D341Med (cell line): ENCODE measurements around the gene CCDC88C.

Experiments used
- DNase-seq: peaks from one replicate; pipeline ENCODE4 v3.0.0; 2012; ENCODE audit warnings: low spot score

CCDC88C gene

GRCh38 chr14:91291786-91292405, 125.7 kb downstream of the CCDC88C start:
- no peak for DNase-seq

DNA sequence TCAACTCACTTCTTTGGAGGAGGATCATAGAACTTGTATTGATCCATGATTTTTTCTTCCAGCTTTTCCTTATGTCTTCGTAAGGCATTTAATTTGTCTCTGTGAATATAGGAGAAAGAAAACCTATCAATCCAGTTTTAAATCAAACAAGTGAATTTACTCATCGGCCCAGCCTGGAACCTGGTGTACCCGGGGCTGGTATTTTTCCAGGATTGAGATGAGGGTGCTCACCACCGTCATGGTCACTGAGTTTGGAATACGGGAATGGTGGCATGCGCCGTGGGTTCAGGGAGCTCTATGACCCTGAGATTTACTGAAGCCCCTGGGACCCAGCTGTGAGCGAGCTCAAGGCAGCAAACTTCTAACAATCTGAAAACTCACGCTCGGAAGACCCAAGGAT, 126.6 kb downstream of the CCDC88C start:
- no peak for DNase-seq

DNA sequence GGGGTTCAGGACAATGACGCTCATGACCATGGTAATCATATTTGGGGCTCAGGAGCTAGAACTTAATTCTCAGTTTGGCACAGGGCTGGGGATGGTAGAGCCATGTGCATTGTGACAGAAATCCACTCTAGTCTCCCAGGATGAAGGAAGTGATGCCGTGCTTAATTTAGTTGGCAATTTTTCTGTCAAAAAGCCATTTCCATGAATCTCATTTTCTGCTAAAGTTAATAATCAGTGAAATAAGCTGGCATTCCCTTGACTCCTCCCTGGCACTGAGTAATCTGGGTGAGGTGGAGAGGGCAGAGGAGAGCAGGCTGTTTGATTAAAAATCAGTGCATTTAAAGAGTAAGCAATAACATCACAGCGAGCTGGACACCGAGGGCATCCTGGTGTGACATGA, 128.2 kb downstream of the CCDC88C start:
- no peak for DNase-seq

DNA sequence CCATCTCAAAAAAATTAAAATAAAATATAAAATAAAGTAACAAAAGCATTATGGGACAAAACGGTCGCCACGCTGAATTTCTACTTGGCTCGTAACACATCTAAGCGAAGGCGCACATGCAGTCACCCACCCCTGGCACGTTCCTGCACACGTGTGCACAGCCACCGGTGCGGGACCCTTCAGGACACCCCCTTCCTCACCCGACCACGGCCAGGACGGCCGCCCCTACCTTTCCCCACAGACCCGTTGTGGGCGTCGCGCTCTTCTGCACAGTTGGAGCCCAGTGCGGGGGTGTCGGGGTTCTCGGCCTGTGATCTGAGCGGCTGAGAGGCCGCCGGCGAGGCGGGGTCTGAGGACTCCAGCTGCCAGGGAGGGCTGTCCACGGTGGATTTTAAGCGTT, 128.7 kb downstream of the CCDC88C start:
- DNase-seq, result no peak

DNA sequence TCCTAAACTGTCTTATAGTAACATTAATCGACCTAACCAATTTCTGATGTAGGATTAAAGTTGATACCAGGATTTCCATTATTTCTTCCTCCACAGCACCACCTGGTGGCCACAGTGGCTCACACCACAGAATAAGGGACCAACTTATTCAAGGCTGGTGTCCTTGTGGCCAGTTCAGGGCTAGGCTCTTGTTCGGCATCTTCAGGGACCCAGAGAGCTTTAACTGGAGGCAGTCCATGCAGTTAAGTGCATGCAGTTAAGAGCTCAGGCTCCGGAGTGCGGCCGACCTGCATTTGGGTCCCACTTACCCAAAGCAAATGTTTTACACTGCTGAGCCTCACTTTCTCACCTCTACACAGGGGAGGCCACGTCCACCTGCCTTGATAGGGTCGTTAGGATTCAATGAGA, 131.1 kb downstream of the CCDC88C start:
- DNase-seq, result peak; percentile 83

GRCh38 chr14:91284791-91285548, 132.7 kb downstream of the CCDC88C start:
- no peak for DNase-seq

GRCh38 chr14:91284146-91284790, 133.4 kb downstream of the CCDC88C start:
- no peak for DNase-seq

GRCh38 chr14:91283666-91284065, 134.0 kb downstream of the CCDC88C start:
- no peak for DNase-seq

- no peak for DNase-seq
Observed at GRCh38 chr14:91282954-91283645, 134.5 kb downstream of the CCDC88C start.

DNA sequence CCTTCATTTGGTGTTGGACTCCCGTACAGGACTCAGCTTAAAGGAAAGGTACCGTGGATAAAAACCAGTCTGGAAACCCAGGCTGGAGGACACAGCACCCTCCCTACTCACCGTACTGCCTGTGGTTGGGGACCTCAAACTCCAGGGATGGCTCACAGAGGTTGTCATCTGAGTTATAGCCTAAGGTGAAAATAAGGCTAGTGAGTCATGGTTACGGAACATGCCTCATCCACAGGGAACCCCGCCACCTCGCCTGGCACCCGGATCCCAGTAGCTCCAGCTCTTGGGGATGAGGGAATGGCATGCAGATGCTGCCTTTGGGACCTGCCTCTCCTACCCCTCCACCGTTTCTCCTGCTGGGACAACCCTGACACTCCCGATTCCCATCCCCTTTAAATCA, 136.3 kb downstream of the CCDC88C start:
- no peak for DNase-seq

DNA sequence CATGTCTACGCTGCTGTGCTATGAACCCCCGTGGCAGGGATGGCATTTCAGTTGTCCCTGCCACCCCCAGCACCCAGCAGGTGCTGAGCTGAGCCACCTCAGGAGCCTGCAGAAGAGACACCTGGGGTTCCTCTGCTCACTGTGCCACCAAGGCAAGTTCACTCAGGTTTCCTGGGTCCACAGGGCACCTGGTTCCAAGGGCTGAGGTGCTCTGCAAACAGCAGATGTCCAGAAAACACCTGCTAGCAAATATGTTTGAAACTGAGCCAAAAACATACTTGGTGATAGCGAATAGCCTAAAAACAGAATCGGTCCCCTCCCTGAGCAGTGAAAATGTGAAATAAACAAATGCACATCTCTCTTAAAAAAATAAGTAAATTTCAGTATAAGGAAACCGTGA, 137.5 kb downstream of the CCDC88C start:
- no peak for DNase-seq

GRCh38 chr14:91279354-91279753, 138.3 kb downstream of the CCDC88C start:
- DNase-seq, result no peak

- no peak for DNase-seq
Observed at GRCh38 chr14:91278383-91278715, 139.3 kb downstream of the CCDC88C start.

- no peak for DNase-seq
Observed at GRCh38 chr14:91277546-91278382, 139.9 kb downstream of the CCDC88C start.

GRCh38 chr14:91274796-91275195, 142.8 kb downstream of the CCDC88C start:
- DNase-seq, result no peak

GRCh38 chr14:91273885-91274273, 143.7 kb downstream of the CCDC88C start:
- DNase-seq, result no peak

DNA sequence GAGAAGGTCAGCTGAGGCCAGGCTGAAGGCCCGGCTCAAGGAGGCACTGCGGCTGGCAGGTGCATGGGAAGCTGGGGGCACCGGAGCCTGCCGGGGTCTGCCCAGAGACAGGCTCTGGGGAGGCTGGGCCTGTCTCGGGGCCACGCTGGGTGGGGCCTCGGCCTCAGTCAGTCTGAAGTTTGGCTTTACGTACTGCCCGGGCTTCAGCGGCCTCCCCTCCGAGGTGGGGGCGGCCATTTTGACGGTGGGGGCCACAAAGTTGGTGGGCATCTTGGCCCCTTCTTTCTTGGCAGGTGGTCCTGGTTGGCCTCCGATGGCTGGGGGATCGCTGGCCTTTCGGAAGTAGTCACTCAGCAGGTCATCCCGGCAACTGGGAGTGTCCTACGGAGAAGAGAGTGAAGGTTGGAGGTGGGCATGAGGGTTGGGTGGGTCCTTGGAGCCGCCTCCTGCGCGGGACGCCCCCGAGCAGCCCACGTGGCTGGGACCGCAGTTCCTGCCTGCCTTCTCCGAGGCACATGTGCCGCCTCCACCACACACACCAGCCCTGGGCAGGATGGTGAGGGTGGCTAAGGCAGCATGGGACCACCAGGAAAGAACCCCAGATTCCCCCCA, 144.2 kb downstream of the CCDC88C start:
- DNase-seq, result no peak

GRCh38 chr14:91272341-91273272, 145.0 kb downstream of the CCDC88C start:
- DNase-seq, result no peak

- DNase-seq, result no peak
Observed at GRCh38 chr14:91271639-91272038, 146.0 kb downstream of the CCDC88C start.

DNA sequence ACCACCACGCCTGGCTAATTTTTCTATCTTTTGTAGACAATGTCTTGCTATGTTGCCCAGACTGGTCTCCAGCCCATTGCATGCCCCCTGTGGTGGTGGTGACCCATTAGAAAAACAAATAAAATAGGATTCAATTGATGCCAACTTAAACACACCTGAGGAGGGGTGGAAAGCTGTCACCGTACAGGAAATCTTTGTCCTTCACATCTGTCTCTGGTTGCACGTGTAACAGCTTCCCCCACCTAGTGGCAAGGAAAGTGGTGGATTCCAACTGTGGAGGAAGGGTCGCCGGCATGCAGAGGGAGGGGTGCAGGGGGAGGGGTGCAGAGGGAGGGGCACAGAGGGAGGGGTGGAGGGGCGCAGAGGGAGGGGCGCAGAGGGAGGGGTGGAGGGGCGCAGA, 147.0 kb downstream of the CCDC88C start:
- DNase-seq, result no peak
